Measurements from ENCODE around the gene C4orf17.
"Not testable (repeated sequence)": the region's sequence is repeated elsewhere in the genome, so short reads cannot be mapped to it uniquely, and the experiment has no call there.

Gene C4orf17

DNA sequence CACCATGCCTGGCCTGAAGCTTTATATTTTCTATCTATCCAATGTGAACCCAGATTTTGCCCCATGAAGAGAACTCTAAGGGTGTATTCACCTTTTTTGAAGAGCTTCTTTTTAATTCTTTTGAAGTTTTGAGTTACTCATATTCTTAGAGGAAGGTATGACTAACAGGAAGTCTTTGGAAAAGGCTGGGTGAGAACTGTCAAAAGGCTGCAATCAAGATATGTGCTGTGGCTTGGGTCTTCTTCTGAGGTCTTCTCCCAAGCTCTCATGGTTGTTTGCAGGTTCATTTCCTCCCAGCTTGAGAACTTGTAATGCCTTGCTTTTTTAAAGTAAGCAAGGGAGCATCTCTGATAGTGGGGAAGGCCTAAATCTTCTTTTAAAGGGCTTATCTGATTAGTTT is 3.1 kb upstream of the C4orf17 start:
- Mint-ChIP-seq H3K27ac (peak overlapping the region; percentile 70), H3K9me3 (peaks cover 2% of the 10 kb centered on the region), H3K4me3 (no peak overlapping the region), H3K36me3 (no peaks in the 10 kb centered on the region), H3K4me1 (peaks cover 23% of the 10 kb centered on the region)
- peak; percentile 88 for ATAC-seq
- no peak for DNase-seq (ENCODE audit: low spot score in 2 of 2)

DNA sequence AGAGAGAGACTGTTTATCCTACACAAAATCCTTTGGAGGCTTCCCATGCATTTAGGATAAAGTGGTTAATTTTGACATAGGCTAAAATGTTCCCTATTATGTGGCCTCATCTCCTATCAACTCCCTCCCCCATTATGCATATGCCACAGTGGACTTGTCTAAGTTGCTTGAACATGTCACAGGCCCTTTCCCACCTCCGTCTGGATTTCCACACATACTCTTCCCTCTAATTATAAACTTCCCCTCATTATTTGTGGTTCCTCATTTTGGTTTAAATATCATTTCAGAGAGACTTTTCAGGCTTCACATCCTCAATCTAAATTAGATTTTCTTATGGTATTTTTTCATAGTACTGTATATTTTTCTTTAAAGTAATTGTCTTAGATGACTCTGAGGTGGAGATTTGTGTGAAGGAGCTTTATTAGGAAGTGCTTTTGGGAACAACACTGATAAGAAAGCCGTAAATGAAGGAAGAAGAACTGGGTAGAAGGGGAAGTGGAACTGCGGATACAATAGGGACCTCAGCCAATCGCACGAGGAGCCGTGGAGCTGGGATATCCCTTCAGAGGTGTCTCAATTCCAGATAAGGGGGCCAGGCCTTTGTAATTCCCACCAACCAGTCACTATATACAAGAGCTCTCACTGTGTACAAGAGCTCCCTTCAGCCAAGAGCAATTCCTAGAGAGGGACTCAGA is 7.9 kb downstream of the C4orf17 start:
- no peak overlapping the region for H3K27ac Mint-ChIP-seq
- H3K4me3 Mint-ChIP-seq, result no peak overlapping the region
- no peak for ATAC-seq

DNA sequence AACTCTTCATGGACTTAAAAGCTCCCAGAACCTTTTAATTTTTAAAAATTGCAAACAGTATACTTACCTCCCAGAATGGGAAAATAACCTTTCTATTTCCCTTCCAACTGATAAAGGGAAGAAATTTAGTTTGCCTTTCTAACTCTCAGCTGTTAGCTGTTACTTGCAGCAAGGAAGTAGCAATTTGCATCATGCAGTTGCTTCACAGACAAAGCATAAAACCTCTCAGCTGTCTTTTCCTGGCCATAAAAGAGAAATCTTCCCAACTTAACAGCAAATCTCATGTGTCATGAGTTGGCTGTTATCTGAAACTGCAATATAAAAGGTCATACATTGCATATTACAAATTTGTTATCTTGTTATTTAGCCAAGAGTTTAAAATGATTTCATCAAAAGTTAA is 18.4 kb downstream of the C4orf17 start:
- no peaks in the 10 kb centered on the region for H3K9me3 Mint-ChIP-seq
- no peaks in the 10 kb centered on the region for H3K4me1 Mint-ChIP-seq
- H3K4me3 Mint-ChIP-seq, result no peak overlapping the region
- H3K27ac Mint-ChIP-seq, result no peak overlapping the region
- H3K36me3 Mint-ChIP-seq, result no peaks in the 10 kb centered on the region
- no peak for ATAC-seq
- no peak for DNase-seq (ENCODE audit: low spot score in 2 of 2)

More for the DNA sequence above, 7.9 kb downstream of the C4orf17 start:
- H3K4me1 Mint-ChIP-seq, result no peaks in the 10 kb centered on the region
- no peaks in the 10 kb centered on the region for H3K9me3 Mint-ChIP-seq
- H3K36me3 Mint-ChIP-seq, result no peaks in the 10 kb centered on the region
- no peak for DNase-seq (ENCODE audit: low spot score in 2 of 2)

DNA sequence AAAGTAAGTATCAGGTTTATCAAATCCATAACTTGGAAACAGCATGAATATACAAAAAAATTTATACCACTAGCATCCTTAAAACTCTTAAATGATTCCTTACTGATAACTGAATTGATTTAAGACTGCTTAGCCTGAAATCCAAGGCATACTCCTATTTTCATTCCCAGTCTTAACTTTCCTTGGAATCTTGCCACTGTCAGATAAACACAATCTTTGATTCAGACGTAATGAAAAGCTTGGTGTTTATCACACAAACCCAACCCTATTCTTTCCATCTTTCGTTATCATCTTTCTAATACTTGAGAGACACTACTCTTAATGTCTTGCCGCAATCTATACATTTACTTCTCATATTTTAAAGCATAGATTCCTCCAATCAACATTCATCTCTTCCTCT is 19.1 kb downstream of the C4orf17 start:
- ATAC-seq (no peak), DNase-seq (ENCODE audit: low spot score in 2 of 2) (no peak)
- Mint-ChIP-seq H3K4me1 (no peaks in the 10 kb centered on the region), H3K9me3 (no peaks in the 10 kb centered on the region), H3K4me3 (no peak overlapping the region), H3K27ac (no peak overlapping the region), H3K36me3 (no peaks in the 10 kb centered on the region)

DNA sequence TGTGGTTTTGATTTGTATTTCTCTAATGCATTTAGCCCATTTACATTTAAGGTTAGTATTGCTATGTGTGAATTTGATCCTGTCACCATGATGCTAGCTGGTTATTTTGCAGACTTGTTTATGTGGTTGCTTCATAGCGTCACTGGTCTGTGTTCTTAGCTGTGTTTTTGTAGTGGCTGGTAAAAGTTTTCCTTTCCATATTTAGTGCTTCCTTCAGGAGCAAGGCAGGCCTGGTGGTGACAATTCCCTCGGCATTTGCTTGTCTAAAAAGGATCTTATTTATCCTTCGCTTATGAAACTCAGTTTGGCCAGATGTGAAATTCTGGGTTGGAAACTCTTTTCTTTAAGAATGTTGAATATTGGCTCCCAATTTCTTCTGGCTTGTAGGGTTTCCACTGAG is 23.9 kb downstream of the C4orf17 start:
- not testable (repeated sequence) for ATAC-seq; H3K36me3 Mint-ChIP-seq; H3K4me3 Mint-ChIP-seq; DNase-seq (ENCODE audit: low spot score in 2 of 2); H3K4me1 Mint-ChIP-seq; H3K9me3 Mint-ChIP-seq; H3K27ac Mint-ChIP-seq

DNA sequence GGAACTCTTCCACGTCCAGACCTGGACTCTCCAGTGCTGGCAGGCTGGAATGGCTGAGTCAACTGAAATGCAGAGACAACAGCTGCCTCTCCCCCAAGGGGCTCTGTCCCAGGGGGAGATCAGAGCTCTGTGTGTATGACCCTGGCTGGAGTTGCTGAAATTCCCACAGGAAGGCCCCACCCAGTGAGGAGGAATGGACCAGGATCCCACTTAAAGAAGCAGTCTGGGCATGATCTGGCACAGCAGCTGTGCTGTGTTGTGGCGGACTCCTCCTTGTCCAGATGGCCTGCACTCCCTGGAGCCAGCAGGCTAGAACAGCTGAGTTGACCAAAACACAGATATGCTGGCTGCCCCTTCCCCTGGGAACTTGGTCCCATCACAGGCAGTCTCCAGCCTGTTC is 25.4 kb downstream of the C4orf17 start:
- Mint-ChIP-seq H3K36me3 (no peaks in the 10 kb centered on the region), H3K27ac (no peak overlapping the region), H3K4me3 (no peak overlapping the region), H3K4me1 (no peaks in the 10 kb centered on the region), H3K9me3 (no peaks in the 10 kb centered on the region)
- no peak for ATAC-seq
- DNase-seq (ENCODE audit: low spot score in 2 of 2), result no peak

DNA sequence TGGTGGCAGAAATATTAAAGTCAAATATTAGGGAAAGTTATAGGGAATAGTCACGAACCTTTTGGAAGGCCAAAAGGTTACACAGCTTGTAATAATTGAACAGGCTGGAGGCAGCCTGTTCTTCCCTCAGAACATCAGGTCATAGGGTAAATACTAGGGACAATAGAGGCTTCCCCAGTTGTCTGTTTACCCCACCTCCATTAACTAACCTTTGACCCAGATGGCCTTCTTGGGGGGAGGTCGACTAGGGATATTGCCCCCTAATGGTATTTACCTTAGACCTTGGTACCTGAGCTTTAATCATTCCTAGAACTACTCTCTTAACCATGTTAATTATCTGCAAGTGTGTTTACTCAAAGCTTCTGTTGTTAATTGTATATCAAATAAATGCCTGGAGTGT is 26.0 kb downstream of the C4orf17 start:
- Mint-ChIP-seq H3K36me3 (no peaks in the 10 kb centered on the region), H3K9me3 (no peaks in the 10 kb centered on the region), H3K27ac (no peak overlapping the region), H3K4me3 (no peak overlapping the region), H3K4me1 (no peaks in the 10 kb centered on the region)
- ATAC-seq (no peak), DNase-seq (ENCODE audit: low spot score in 2 of 2) (no peak)

DNA sequence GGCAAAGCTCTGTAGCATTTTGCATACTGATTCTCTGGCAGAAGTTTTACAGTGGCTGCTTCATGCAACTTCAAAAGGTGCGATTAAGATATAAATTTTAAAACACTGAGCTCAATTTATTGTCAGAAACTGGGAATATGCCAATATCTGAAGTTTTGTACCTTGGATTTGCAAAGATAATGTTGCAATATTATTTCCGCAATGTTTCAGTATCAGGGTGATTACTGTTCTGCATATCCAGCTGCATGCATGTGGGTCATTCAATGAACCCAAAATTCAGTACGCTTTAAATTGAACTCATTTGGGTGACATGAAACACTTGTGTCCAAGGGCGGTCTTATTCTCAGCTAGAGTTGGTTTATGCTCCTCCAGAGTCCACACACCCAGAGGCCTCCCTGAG is 26.9 kb downstream of the C4orf17 start:
- no peaks in the 10 kb centered on the region for H3K4me1 Mint-ChIP-seq
- no peak for DNase-seq (ENCODE audit: low spot score in 2 of 2)
- no peak overlapping the region for H3K4me3 Mint-ChIP-seq
- no peaks in the 10 kb centered on the region for H3K9me3 Mint-ChIP-seq
- no peak overlapping the region for H3K27ac Mint-ChIP-seq
- H3K36me3 Mint-ChIP-seq, result no peaks in the 10 kb centered on the region
- no peak for ATAC-seq

DNA sequence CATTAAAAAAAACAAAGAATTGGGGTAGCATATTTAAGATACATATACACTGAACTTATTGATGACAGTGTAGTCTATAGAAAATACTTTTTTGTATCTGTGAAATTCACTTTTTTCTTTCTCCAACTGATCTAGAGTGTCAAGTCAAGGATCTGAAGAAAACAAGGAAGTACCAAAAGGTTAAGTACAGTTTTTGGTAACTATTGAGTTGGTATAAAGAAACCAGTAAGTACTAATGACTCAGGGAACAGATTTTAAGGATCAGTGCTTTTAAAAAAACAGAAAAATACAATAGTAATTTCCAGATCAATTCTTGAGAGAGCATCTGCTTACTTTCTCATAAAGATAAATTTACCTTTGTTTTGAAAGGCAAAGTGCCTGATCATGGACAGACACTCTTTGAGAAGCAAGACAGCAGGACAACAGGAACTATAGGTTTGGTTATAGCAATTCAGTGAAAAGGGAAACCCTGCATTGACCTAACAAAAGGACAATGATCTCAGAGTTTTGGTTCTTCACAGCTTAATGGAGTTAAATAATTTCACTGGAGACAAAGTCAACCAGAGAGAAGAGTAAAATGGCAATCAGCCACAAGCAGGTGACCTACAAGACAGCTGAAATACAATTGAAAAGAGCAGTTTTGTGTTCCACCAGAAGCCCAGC is 29.6 kb downstream of the C4orf17 start:
- no peak for ATAC-seq
- peaks cover 6% of the 10 kb centered on the region for H3K9me3 Mint-ChIP-seq
- H3K36me3 Mint-ChIP-seq, result no peaks in the 10 kb centered on the region
- H3K4me3 Mint-ChIP-seq, result no peak overlapping the region
- H3K4me1 Mint-ChIP-seq, result no peaks in the 10 kb centered on the region
- DNase-seq (ENCODE audit: low spot score in 2 of 2), result no peak
- no peak overlapping the region for H3K27ac Mint-ChIP-seq

DNA sequence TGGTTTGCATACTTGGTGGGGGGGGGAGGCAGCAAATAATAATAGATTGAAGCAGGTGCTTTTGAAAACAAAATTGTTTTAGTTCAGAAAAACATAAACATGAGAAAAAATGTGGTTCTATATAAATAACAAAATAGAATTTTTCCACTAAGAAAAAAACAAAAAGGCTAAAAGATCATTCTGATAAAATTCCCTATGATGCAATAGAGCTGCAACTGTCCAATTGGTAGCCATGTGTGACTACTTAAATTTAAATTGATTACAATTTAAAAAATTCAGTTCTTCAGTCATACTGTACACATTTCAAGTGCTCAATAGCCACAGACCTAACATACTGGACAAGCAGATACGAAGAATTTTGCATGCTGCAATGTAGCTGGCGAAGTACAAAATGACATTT is 42.1 kb downstream of the C4orf17 start:
- DNase-seq (ENCODE audit: low spot score in 2 of 2), result no peak
- Mint-ChIP-seq H3K4me3 (no peak overlapping the region), H3K27ac (no peak overlapping the region), H3K36me3 (peaks cover 6% of the 10 kb centered on the region), H3K4me1 (no peaks in the 10 kb centered on the region), H3K9me3 (no peaks in the 10 kb centered on the region)
- ATAC-seq, result no peak

DNA sequence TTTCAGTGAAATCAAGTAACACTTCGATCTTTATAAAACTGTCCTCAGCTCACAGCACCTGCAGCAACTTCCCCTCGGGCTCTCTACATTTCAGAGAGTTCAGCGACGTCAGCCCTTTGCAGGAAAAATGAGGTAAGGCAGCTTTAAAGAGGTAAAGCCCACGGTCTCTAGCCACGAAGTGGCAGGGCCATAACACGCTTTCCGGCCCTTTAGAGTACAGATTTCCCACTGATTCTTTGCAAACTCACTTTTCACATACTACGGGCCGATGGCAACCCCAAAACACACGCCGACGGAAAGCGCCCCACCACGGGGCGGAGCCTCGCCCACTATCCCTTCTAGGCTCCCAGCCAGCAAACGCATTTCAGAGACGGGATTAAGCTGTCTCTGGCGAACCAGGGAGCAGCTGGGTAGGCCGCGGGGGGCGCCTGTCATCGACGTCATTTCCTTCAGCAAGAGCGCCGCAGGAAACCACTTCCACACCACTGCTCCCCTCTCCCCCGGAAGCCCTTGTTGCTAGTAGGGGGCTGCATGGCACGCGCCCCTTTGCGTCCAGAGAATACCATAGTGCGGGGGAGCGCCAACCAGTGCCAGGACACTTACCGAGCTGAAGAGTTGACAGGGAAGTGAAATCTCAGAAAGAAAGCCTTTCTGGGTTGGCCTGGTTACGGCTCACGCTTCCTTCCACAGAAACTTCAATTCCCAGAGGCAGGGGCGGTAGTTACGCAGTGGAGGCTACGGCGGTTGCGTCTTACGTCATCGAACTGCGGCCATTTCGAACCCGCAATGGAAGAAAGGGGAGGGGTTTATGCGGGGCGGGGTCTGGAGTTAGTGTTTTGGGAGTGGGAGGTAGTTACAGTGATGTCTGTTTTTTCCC is 52.7 kb downstream of the C4orf17 start, which contains the start of gene TRMT10A:
TRMT10A (minus strand) TSS at position 730 of the 877 bp plus-strand sequence. CDS start 4,701 bp downstream, outside the sequence.
- Mint-ChIP-seq H3K36me3 (peaks cover 15% of the 10 kb centered on the region), H3K27ac (peak within 1 kb of the TSS; percentile 97), H3K9me3 (no peaks in the 10 kb centered on the region), H3K4me1 (no peaks in the 10 kb centered on the region), H3K4me3 (peak within 1 kb of the TSS; percentile 89)
- ATAC-seq (peak; percentile 97), DNase-seq (ENCODE audit: low spot score in 2 of 2) (peak; percentile 79 to 96)

DNA sequence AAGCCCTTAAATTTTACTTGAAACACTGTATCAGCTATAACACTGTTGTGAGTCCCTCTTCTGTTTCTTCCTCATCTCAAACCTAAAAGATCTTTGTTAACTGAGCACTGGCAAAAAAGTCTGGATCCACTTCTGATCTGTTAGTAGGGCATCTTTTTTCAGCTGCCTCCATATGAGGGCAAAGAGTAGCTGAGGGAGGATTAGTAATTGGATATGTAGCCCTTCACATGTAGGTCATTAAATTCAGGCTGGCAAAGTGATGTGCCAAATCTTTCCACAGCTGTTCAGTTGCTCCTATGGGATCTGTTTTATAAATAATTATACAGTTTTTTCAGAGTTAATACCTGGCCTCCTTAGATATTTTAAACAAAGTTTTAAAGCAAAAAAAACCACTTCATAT is 54.1 kb downstream of the C4orf17 start:
- Mint-ChIP-seq H3K27ac (no peak overlapping the region), H3K4me1 (no peaks in the 10 kb centered on the region), H3K9me3 (no peaks in the 10 kb centered on the region), H3K4me3 (no peak overlapping the region), H3K36me3 (peaks cover 15% of the 10 kb centered on the region)
- DNase-seq (ENCODE audit: low spot score in 2 of 2), result no peak
- ATAC-seq, result no peak

DNA sequence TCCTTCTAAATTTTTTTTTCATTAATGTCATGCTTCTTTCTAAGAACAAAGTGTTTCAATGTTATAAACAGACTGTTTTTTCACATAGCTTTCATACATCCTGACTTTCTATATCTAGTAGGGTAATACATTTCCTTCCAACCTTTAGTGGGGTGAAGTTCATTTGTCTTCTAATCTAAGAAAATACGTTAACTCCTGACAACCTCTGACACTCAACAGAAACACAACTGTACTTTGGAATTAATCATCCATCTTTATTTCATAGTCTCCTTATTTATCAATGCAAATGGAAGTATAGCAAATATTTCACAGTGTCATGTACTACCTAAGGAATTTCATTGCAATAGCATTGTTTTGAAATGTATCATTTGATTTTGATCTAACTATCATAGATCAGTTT is 61.1 kb downstream of the C4orf17 start:
- no peaks in the 10 kb centered on the region for H3K36me3 Mint-ChIP-seq
- no peaks in the 10 kb centered on the region for H3K9me3 Mint-ChIP-seq
- ATAC-seq, result no peak
- DNase-seq (ENCODE audit: low spot score in 2 of 2), result no peak
- no peaks in the 10 kb centered on the region for H3K4me1 Mint-ChIP-seq
- H3K27ac Mint-ChIP-seq, result no peak overlapping the region
- H3K4me3 Mint-ChIP-seq, result no peak overlapping the region

DNA sequence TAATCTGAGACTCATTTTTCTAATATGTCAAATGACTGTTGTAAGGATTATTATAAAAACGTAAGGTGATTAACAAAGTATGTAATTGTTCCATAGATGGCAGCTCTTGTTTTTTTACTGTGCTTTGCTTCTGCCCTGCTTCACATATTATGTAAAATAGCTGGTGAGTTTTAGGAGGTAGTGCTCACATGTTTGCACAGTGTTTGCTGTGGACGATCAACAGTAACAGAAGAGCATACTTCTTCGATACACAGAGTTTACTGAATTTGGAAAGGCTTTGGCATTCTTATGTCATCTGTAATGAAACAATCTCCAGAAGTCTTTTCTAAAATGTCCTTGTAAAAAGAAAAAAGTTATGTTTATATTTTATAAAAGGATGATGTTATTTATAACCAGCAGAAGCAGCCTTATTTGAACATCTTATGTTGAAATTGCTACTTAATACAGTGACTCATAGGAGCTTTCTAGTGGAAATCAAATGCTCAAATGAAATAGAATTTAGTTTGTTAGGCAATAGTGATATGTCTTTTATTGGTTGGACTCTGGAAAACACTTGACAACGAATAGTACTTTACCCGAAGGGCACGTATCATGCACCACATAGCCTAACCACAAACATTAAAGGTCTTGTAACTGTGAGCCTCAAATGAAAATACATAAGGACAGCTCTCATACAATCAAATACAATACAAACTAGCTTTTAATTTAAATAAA is 61.9 kb downstream of the C4orf17 start:
- DNase-seq (ENCODE audit: low spot score in 2 of 2) (no peak), ATAC-seq (no peak)
- H3K9me3 Mint-ChIP-seq, result no peaks in the 10 kb centered on the region
- H3K4me3 Mint-ChIP-seq, result no peak overlapping the region
- no peak overlapping the region for H3K27ac Mint-ChIP-seq
- no peaks in the 10 kb centered on the region for H3K4me1 Mint-ChIP-seq
- H3K36me3 Mint-ChIP-seq, result no peaks in the 10 kb centered on the region

DNA sequence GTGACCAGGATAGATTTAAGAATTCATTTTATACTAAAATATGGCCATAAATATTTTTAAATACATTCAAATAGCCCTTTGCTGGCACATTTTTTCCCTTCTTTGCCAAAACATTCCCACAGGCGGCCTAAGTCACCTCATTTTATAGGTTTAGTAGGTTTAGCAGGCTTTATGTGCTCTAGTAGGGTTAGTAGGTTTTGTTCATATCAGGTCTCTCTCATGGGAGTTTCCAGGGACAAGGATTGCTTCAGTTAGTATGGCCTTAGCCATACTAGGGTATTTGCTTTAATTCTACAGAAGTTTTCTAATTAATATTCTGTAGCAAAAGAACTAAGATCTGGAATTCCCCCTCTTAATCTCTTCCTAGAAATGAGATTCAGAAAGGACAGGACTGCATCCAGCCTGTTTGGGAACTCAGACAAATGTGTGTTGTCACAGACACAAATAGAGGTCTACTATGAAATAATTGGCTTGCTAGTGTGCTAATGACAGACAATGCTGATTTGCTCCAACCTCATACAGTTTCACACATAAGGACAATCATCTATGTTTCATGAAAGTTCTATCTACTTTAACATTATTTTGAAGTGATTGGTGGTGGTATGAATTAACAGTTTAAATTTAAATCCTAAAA is 63.0 kb downstream of the C4orf17 start:
- Mint-ChIP-seq H3K9me3 (no peaks in the 10 kb centered on the region), H3K36me3 (no peaks in the 10 kb centered on the region)
- no peak for ATAC-seq

More for the DNA sequence above, 63.0 kb downstream of the C4orf17 start:
- H3K27ac Mint-ChIP-seq, result no peak overlapping the region
- no peak for DNase-seq (ENCODE audit: low spot score in 2 of 2)
- H3K4me3 Mint-ChIP-seq, result no peak overlapping the region
- no peaks in the 10 kb centered on the region for H3K4me1 Mint-ChIP-seq
